ENCODE results near the gene KCNH2. TPM values are rescaled to one million over a fixed set of nuclear protein-coding genes. Genes with fewer than 3 reads are reported as not detected.
A peak's percentile ranks its signal among the peaks of the same experiment; 100 is the strongest.

The KCNH2 gene
- polyA plus RNA-seq, 3 donors: not detected

GRCh38 chr7:150988230-150989226 lies 10.4 kb upstream of the KCNH2 start:
- intact Hi-C loops (cut with micrococcal nuclease): loop anchor here (5.0 to 10.0 kb wide), 2 partner anchors 204 to 211 kb away; no protein-coding TSS in a partner anchor
- peak; percentile 18 to 56 (median 20) for DNase-seq
- peak overlapping the region in 1 of 3 experiments; percentile 31 for H3K4me3 ChIP-seq (replicated peaks in 1 of 3; ENCODE audit: low read depth in 2 of 3, low read length in 3 of 3)
- H3K27me3 Mint-ChIP-seq (ENCODE audit: low read depth in 3 of 3): peaks cover 30 to 58% (median 37%) of the 10 kb centered on the region in 3 donors
- H3K79me2 ChIP-seq (ENCODE audit: insufficient read depth, low read length): no peaks in the 10 kb centered on the region
- peaks cover 26% of the 10 kb centered on the region for H3K4me1 Mint-ChIP-seq
- no peaks in the 10 kb centered on the region for H3K36me3 ChIP-seq (replicated peaks in 1 of 2; ENCODE audit: control insufficient read depth in 1 of 2, insufficient read depth in 2 of 2, low read length in 2 of 2)
- peaks cover 0 to 4% of the 10 kb centered on the region in 2 donors for H3K36me3 Mint-ChIP-seq
- peak; percentile 86 for TF ChIP-seq CTCF (IDR thresholded peaks at IDR 0.05)
- peak overlapping the region; percentile 44 for H3K4me2 ChIP-seq (replicated peaks; ENCODE audit: extremely low read depth, low read length, poor library complexity, severe bottlenecking)
- peak overlapping the region in 2 of 7 donors; percentile 26 to 37 for H3K27ac Mint-ChIP-seq
- H3K27me3 ChIP-seq (ENCODE audit: control insufficient read depth in 2 of 2, insufficient read depth in 2 of 2, low read length in 2 of 2): peaks cover 0 to 31% of the 10 kb centered on the region in 2 donors
- H4K20me1 ChIP-seq (ENCODE audit: insufficient read depth, low read length): no peaks in the 10 kb centered on the region
- peaks cover 12 to 26% (median 20%) of the 10 kb centered on the region in 7 donors for H3K9me3 Mint-ChIP-seq
- peaks cover 11 to 15% of the 10 kb centered on the region in 2 donors for H3K4me1 ChIP-seq (ENCODE audit: control insufficient read depth in 1 of 2, insufficient read depth in 2 of 2, low read length in 2 of 2)
- 6% methylated on average over 27 of the region's 31 CpGs for WGBS (ENCODE audit: insufficient coverage)
- peak overlapping the region; percentile 55 to 81 for H3K4me3 Mint-ChIP-seq
- H3K9me3 ChIP-seq (replicated peaks in 1 of 2; ENCODE audit: control insufficient read depth in 1 of 2, insufficient read depth in 1 of 2, low read length in 2 of 2): peaks cover 10 to 16% of the 10 kb centered on the region in 2 donors
- no peak overlapping the region for H3K27ac ChIP-seq (ENCODE audit: low read depth in 1 of 2, low read length in 2 of 2)
- H2AFZ ChIP-seq (ENCODE audit: insufficient read depth, low read depth, low read length, poor library complexity, severe bottlenecking): peak overlapping the region; percentile 11
- no peak overlapping the region for H3K9ac ChIP-seq (ENCODE audit: insufficient read depth, low read length, poor library complexity, severe bottlenecking)

DNA sequence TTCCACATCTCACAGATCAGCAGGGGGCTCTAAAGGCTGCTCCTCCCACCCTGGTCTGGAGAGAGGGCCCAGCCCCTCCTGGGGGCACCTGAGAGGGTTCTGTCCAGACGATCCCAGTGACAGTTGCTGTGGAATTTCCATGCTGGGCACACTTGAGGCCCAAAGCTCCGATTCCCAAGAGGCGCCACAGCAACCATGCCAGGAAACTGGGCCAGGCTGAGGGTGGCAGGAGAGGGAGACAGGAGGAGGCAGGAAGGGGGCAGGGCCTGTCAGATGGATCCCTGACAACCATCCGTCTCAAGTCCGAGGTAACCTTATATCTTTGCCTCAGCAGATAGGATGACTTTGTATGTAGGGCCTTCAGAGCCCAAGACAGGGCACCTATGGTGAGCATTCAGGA lies 8.4 kb upstream of the KCNH2 start:
- peaks cover 12 to 22% (median 20%) of the 10 kb centered on the region in 7 donors for H3K9me3 Mint-ChIP-seq
- peaks cover 10 to 16% of the 10 kb centered on the region in 2 donors for H3K9me3 ChIP-seq (replicated peaks in 1 of 2; ENCODE audit: control insufficient read depth in 1 of 2, insufficient read depth in 1 of 2, low read length in 2 of 2)
- H2AFZ ChIP-seq (ENCODE audit: insufficient read depth, low read depth, low read length, poor library complexity, severe bottlenecking): no peak overlapping the region
- peaks cover 7 to 49% of the 10 kb centered on the region in 2 donors for H3K27me3 ChIP-seq (ENCODE audit: control insufficient read depth in 2 of 2, insufficient read depth in 2 of 2, low read length in 2 of 2)
- no peaks in the 10 kb centered on the region for H3K36me3 ChIP-seq (replicated peaks in 1 of 2; ENCODE audit: control insufficient read depth in 1 of 2, insufficient read depth in 2 of 2, low read length in 2 of 2)
- no peaks in the 10 kb centered on the region for H3K79me2 ChIP-seq (ENCODE audit: insufficient read depth, low read length)
- intact Hi-C loops (cut with micrococcal nuclease): loop anchor here (5.0 to 10.0 kb wide), 2 partner anchors 202 to 209 kb away; no protein-coding TSS in a partner anchor
- peaks cover 11 to 15% of the 10 kb centered on the region in 2 donors for H3K4me1 ChIP-seq (ENCODE audit: control insufficient read depth in 1 of 2, insufficient read depth in 2 of 2, low read length in 2 of 2)
- no peaks in the 10 kb centered on the region for H4K20me1 ChIP-seq (ENCODE audit: insufficient read depth, low read length)
- 71% methylated on average over 4 of the region's 5 CpGs for WGBS (ENCODE audit: insufficient coverage)
- DNase-seq: no peak
- H3K36me3 Mint-ChIP-seq: peaks cover 0 to 4% of the 10 kb centered on the region in 2 donors
- no peak overlapping the region for H3K4me3 ChIP-seq (replicated peaks in 1 of 3; ENCODE audit: low read depth in 2 of 3, low read length in 3 of 3)
- H3K4me1 Mint-ChIP-seq: peaks cover 26% of the 10 kb centered on the region
- TF ChIP-seq CTCF (IDR thresholded peaks at IDR 0.05): no peak
- H3K4me2 ChIP-seq (replicated peaks; ENCODE audit: extremely low read depth, low read length, poor library complexity, severe bottlenecking): no peak overlapping the region
- H3K27ac Mint-ChIP-seq: no peak overlapping the region
- H3K27me3 Mint-ChIP-seq (ENCODE audit: low read depth in 3 of 3): peaks cover 40 to 75% (median 50%) of the 10 kb centered on the region in 3 donors
- H3K4me3 Mint-ChIP-seq: peak overlapping the region in 1 of 2 donors; percentile 21
- H3K27ac ChIP-seq (ENCODE audit: low read depth in 1 of 2, low read length in 2 of 2): no peak overlapping the region
- H3K9ac ChIP-seq (ENCODE audit: insufficient read depth, low read length, poor library complexity, severe bottlenecking): no peak overlapping the region
